ENCODE data around the gene KIAA1958. TPM values are rescaled to one million over a fixed set of nuclear protein-coding genes. Genes with fewer than 3 reads are reported as not detected.
"Not testable (repeated sequence)": the region's sequence is repeated elsewhere in the genome, so short reads cannot be mapped to it uniquely, and the experiment has no call there.

Gene KIAA1958
- total RNA-seq, 1 donor from 2014 or later = 5.3 TPM

- intact Hi-C loops (cut with DNase I) = no loop called here
These were observed 85.8 kb downstream of the KIAA1958 start for GRCh38 chr9:112572416-112572815.

DNA sequence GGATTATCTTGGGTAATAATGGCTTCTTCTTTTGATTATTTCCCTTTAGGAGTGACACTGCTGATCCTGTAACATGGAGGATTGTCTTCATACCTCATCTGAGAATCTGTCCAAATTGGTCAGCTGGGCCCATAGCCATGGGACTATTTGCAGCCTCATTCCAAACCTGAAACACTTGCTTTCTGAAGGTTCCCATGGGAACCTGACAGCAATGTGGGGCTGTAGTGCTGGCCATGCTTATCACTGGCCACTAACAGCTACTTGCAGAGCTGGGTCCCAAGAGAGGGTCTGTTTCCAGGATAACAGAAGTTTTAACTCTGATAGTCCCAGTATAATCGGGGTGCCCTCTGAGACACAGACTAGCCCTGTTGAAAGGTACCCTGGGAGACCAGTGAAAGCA lies 87.4 kb downstream of the KIAA1958 start:
- DNase-seq (ENCODE audit: low spot score) = no peak
- intact Hi-C loops (cut with DNase I) = no loop called here

More at GRCh38 chr9:112572416-112572815, 85.8 kb downstream of the KIAA1958 start:
- DNase-seq (ENCODE audit: low spot score) = no peak

GRCh38 chr9:112575107-112575506 lies 88.5 kb downstream of the KIAA1958 start:
- DNase-seq (ENCODE audit: low spot score) = no peak
- intact Hi-C loops (cut with DNase I) = no loop called here

DNA sequence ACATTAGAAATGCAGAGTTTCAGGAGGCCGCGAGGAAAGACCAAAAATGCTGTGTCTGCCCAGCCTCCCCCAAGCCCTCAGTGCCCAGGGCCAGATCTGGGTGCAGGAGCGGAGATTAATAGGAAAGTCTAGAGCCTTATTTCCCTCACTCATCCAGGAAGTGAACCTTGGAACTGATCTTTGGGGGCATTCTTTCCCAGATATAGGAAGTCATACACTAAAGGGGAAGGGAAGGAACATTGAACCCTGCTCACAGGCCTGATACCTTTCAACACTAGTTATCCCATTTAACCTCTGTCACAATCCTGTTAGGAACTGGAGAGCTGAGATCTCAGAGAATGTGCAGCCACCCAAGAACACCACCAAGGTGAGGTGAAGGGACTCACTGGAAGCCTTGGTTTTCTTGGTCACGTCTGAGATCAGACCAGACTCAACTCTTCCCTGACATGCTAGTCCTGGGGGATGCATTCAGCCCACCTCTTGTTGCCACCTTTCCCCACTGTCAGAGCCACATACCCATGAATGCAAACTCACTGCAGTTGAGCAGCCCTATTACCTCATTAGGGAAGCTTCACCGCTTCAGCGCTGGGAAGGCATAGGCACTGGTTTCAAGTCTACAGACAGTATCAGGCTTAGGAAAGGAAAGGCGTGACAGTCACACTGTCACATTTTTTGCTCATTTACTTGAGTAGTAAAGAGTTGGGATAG lies 95.0 kb downstream of the KIAA1958 start:
- DNase-seq (ENCODE audit: low spot score) = no peak
- intact Hi-C loops (cut with DNase I) = no loop called here

DNA sequence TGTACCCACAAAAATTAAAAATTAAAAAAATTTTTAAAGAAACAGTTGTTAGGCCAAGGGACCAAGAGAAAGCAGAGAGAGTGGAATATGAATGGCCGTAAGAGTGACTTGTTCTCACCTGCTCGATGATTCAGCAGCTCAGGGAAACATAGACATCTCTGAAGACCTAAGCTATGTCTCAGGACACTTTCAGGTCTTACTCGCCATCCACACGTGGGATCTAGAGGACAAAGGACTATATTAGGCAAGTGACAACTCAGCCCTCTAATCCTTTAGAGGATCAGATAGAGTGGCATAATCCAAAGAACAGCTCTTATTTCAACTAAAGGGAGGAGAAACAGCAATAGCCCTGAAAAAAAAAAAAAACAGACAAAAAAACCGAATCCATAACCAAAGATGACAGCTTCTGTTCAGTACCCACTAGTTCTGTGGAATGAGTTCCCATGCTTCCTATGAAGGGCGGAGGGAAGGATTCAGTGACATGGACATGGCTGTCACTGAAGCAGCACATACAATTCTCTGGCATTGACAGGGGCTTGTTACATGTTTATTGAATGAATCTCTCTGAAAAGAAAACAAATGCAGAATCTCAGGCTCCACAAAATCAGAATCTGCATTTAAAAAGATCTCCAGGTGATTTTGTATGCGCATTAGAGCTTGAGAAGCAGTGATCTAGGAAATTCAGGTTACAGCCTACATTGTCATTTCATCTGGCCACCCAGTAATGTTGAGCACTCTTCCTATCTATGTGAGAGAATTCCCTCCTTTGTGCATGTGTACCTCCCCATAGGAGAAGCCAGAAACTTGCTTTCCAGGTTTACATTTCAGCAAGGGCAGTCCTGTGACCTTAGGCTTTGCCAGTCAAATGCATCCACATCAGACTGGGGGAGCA lies 96.0 kb downstream of the KIAA1958 start:
- intact Hi-C loops (cut with DNase I) = no loop called here
- no peak for DNase-seq (ENCODE audit: low spot score)

DNA sequence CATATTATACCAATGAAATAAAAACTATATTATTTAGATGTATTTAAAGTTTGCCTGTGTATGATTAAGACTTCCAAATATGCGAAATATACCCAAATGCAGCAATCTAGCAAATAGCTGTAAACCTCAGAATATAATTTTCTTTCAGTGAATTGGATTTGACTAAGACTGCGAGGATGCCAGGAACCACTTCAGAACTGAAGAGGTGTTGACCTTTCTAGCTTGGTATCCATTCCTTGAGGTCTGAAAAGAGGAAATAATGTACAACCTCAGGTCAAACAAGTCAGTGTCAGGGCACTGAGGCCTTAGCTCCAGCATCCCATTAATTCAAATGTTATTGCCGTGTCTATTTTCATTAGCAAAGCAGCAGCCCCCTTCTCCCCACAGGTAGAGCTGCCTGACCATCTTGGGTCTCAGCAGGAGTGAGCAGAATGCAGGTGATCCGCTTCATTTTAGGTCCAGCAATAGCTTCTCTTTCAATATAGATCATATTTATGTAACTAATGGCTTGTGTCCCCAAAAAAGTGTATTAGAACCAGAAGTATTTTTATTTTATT lies 100.0 kb downstream of the KIAA1958 start:
- DNase-seq (ENCODE audit: low spot score) = no peak
- intact Hi-C loops (cut with DNase I) = no loop called here

- intact Hi-C loops (cut with DNase I); DNase-seq (ENCODE audit: low spot score): not testable (repeated sequence)
These were observed 105.2 kb downstream of the KIAA1958 start for GRCh38 chr9:112591875-112592274.

DNA sequence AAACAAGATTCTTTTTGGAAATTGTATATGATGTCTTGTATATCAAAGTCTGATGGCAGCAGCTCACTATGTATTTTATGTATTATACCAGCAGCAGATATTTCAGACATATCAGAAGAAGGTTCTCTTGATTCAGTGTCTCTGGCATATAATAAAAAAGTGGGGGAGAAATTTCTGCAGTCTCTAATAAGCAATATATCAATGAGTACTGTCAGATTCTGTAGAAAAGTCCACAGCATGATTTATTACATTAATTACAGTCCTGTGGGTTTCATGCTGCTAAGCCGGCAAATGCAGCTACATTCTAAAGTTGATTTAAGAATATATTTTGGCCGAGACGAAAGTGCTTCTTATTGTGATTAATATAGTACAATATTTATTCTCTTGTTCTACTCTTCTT lies 113.1 kb downstream of the KIAA1958 start:
- no peak for DNase-seq (ENCODE audit: low spot score)
- intact Hi-C loops (cut with DNase I) = no loop called here

GRCh38 chr9:112601636-112602035 lies 115.0 kb downstream of the KIAA1958 start:
- intact Hi-C loops (cut with DNase I) = no loop called here

GRCh38 chr9:112604790-112605189 lies 118.2 kb downstream of the KIAA1958 start:
- intact Hi-C loops (cut with DNase I) = no loop called here
- DNase-seq (ENCODE audit: low spot score) = no peak

More at GRCh38 chr9:112601636-112602035, 115.0 kb downstream of the KIAA1958 start:
- no peak for DNase-seq (ENCODE audit: low spot score)

DNA sequence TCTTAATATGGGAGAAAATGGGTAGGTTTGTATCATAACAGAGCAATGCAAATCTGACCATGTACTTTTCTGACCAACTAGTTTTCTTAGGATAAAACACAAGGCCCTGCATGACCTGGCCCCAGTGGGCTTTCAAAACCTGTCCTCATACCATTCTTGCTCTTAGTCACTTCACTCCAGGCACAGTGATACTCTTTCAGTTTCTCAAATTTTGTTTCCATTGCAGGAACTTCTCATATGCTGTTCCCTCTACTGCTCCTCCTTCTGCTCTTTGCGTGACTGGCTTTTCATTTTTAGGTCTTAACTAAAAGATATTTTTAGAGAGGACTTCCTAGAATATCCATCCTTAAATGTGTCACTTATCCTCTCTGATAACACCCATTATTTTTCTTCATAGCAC lies 118.9 kb downstream of the KIAA1958 start:
- no peak for DNase-seq (ENCODE audit: low spot score)
- intact Hi-C loops (cut with DNase I) = no loop called here

- intact Hi-C loops (cut with DNase I) = no loop called here
- DNase-seq (ENCODE audit: low spot score) = no peak
These were observed 119.5 kb downstream of the KIAA1958 start for GRCh38 chr9:112605963-112606699.

GRCh38 chr9:112608851-112609250 lies 122.2 kb downstream of the KIAA1958 start:
- intact Hi-C loops (cut with DNase I) = no loop called here

DNA sequence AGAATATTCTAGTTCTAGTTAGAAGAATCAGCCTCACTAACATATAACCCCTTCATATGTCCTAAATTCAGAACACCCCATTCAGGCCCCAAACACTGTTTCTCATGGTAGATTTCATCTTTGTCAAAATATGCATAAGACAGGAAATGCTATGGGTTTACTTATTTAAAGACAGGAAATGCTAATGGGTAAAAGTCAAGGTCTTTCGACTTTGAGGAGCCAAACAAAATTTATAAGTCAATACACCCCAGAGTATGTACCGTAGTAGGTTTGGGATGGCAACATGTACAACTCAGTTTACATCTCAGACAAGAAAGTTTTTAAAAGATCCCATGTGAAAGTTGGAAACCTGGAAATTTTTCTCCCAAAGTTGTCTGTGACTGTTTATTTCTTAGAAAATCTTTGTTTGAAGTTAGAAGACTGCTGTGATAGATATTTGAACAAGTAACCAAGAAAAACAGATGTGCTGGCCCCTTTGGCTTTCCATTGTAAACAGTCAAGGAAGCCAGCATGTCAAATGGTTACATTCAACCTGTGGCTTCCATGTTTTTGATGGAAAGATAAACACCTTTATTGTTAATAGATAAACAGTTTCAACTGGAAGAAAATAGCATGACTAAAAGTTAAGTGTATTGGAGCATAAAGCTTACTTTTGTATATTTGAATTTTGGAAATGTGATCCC lies 129.1 kb downstream of the KIAA1958 start:
- intact Hi-C loops (cut with DNase I) = no loop called here
- no peak for DNase-seq (ENCODE audit: low spot score)

More at GRCh38 chr9:112608851-112609250, 122.2 kb downstream of the KIAA1958 start:
- DNase-seq (ENCODE audit: low spot score) = no peak

DNA sequence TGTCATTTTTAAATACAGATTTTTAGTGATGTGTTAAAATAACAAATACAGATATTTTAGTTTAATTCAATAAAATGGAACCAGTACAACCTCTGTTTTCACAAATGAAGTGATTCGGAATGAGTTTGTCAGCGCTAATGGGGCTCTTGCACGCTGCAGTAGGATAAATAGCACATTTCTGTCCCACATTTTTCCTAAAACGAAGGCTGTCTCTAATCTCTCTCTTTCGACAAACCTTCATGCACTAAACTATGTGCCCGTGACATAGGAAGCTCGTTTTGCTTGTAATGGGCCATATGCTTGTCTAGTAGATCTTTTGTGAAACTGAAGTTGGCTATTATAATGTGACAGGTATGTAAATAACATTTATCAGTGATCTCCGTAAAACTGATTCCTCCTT lies 130.7 kb downstream of the KIAA1958 start:
- DNase-seq (ENCODE audit: low spot score) = no peak
- intact Hi-C loops (cut with DNase I) = no loop called here

GRCh38 chr9:112618385-112619009 lies 131.9 kb downstream of the KIAA1958 start:
- no peak for DNase-seq (ENCODE audit: low spot score)
- intact Hi-C loops (cut with DNase I) = no loop called here

- DNase-seq (ENCODE audit: low spot score) = no peak
- intact Hi-C loops (cut with DNase I) = no loop called here
These were observed 133.8 kb downstream of the KIAA1958 start for GRCh38 chr9:112620388-112620787.

GRCh38 chr9:112621018-112621655 lies 134.5 kb downstream of the KIAA1958 start:
- no peak for DNase-seq (ENCODE audit: low spot score)
- intact Hi-C loops (cut with DNase I) = no loop called here

All from cardiac septum (tissue), 1 donor.